HG03159 (cell line): Measurements from ENCODE around the gene TTPAL.
"Not testable (repeated sequence)": the region's sequence is repeated elsewhere in the genome, so short reads cannot be mapped to it uniquely, and the experiment has no call there.

ENCODE experiments used
- ATAC-seq: cut with Tn5 transposase; IDR thresholded peaks from one replicate; pipeline ENCODE4 v1.9.1; 2021; ENCODE audit warnings: mild to moderate bottlenecking, moderate library complexity; ENCODE audit not compliant: unreplicated experiment

The TTPAL gene

DNA sequence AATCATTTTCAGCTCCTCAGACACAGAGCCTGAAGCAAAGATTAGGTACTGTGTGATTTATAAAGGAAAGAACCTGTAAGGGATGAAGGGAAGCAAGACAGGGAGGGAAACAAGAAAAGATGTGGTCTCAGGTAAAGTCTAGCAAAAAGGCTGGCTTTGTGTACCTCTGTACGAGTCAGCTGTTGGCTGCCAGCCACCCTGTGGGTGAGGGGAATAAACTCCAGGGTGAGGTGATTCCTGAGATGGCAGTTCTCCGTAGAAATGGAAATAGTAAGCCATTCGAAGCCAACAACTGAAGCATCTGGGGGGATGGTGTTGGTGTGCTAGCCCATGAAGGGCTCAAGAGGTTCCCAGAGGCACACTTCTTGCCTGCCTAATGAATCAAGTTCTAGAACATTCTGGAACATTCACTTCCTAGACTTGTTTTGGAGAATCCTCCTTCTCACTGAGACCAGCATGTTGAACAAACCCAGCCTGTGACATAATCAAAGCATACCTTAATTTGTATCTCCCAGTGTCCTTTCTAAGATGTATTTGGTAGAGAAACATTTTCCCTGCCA lies 10.6 kb upstream of the TTPAL start:
- ATAC-seq = no peak

DNA sequence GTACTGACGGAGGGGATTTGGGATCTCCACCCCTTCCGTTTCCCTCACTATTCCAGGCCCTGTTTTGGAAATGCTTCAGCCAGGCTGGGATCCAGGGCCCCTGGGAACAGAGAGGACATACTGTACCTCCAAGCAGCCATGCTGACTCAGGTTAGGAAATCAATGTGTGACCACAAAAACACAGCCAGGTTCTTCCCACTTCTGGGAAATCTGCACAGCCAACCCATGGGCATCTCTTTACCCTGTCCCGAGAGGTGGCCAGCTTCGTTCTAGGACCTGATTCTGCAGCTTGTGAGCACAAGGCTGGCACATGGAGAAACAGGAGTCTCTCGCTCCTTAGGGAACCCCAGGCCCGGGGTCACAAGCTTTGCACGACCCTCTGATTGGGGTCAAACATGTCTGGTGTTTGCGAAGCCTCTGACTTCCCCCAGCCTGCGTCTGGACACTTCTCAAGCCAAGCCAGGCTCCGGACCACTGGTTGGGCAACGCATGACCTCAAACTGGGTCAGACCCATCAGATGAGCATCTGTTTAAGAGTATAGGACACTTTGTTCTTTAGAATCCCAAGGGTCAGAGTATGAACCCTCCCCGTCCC lies 8.3 kb upstream of the TTPAL start:
- ATAC-seq = no peak

DNA sequence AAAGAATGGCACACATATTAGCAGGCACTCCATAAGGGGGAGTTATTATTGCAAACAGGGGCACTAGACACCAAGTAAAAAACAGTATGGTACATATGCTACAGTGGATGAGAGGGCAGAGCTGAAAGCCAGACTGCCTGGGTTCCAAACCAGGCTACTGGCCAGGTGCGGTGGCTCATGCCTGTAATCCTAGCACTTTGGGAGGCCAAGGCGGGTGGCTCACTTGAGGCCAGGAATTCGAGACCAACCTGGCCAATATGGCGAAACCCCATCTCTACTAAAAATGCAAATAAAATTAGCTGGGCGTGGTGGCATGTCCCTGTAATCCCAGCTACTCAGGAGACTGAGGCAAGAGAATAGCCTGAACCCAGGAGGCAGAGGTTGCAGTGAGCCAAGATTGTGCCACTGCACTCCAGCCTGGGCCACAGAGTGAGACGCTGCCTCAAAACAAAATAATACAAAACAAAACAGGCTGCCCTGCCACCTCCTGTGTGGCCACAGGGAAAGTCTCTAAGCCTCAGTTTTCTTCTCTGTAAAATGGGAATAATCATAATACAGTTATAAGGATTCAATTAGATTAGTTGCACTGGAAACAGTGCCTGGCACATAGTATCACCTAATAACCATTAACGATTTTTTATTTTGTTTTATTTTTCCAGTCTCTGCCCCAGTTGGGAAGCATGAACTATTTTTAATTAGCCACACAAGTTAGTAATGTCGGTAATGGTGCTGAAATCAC lies 7.5 kb upstream of the TTPAL start:
- ATAC-seq = no peak

DNA sequence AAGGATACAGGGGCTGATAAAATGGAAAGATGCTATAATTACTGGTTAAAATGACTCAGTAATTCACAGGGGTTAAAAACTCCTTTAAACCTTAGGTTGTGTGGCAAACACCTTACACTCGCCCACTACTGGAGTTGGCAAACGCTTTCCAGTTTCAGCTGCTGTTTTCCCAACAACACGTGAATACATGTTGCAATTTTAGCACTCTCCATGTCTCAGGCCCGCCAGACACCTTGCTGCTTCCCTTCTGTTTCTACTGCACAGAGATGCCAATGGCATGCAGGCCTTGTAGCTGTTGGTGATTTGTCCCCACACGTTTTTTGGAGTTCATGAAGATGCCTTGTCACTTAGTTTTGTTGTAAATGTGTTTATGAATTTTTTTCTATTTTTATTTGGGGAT lies 5.3 kb upstream of the TTPAL start:
- no peak for ATAC-seq

DNA sequence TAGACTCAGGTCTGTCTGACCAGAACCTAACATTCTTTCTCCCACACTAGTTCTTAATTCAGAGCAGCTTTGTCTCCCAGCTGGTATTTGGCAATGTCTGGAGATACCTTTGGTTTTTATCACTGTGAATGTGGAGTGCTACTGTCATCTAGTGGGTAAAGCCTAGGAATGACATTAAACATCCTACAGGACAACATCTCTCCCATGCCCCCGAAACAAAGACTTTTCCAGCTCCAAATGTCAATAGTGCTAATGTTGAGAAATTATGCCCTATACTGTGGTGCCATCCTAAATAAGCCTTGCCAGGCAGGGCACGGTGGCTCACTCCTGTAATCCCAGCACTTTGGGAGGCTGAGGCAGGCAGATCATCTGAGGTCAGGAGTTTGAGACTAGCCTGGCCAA lies 4.2 kb upstream of the TTPAL start:
- no peak for ATAC-seq

DNA sequence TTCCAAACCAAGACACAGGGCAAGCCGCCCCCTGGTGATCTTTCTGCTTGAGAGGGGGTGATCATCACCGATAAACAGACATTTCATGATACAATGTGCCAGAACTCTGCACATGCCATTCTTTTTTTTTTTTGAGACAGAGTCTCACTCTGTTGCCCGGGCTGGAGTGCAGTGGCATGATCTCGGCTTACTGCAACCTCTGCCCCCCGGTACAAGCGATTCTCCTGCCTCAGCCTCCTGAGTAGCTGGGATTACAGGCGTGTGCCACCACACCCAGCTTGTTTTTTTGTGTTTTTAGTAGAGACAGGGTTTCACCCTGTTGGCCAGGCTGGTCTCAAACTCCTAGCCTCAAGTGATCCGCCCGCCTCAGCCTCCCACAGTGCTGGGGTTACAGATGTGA lies 3.4 kb upstream of the TTPAL start:
- ATAC-seq = not testable (repeated sequence)

DNA sequence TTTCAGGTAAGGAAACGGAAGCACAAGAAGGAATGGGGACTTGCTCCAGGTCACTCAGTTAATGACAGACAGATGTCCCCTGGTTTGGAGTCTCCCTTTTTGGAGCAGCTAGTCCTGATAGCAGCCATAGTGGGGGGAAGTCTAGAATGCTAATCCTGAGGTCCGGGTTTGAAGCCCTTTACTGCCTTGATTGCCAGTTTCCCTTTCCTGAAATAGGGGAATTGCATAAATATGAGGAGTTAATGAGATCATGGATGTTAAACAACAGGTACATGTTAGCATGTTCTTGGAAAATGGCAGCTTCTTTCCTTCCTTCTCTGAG lies 341 bp upstream of the TTPAL start:
- ATAC-seq = no peak

DNA sequence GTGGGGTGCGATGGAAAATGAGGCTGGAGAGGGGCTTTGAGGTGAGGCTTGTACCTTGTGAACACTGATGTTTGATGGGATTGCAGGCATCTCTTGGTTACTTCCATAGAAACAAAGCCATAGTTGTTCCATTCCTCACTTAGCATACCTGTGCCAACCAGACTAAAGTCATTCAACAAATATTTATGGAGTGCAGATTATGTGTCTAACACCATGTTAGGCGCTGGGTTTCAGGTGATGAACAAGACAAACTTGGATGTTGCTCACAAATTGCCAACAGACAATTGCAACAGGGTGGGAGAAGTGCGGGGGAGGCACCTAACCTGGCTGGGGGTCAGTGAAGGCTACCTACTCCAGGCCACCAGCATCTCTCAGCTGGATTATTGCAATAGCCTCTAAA lies 1.5 kb downstream of the TTPAL start:
- ATAC-seq = no peak

DNA sequence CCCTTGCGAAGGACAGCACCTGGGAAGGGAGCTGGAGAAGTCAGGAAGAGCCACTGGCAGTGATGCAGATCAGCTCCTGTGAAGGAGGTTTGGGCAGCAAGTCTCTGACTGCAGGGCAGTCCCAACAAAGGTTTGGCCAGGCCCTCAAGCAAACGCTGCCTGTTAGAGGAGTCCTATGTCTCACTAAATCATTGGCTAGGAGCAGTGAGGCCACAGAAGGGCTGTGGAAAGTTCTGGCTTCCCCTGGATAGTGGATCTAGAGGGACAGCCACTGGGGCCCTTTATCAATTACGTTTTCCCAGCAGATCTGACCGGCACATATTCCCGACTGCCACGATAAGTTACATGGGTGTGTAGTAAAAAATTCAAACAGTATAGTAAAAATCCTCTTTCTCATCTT lies 2.5 kb downstream of the TTPAL start:
- no peak for ATAC-seq

DNA sequence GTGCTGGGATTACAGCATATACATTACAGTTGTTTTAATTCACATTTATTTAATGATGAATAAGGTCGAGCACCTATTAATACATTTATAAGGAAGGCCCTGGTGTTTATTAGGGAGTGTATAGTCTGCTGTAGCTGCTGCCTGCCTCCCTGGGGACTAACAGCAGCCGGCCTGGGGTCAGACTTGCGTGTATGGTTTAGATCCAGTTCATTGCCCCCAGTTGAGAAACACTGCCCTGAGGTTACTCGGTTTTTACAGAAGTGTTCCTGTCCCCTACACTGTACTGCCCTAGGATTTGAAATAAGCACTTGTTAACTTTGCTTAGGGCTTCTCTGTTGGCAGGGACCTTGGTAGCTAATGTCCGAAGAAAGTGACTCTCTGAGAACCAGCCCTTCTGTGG lies 4.0 kb downstream of the TTPAL start:
- ATAC-seq = no peak

DNA sequence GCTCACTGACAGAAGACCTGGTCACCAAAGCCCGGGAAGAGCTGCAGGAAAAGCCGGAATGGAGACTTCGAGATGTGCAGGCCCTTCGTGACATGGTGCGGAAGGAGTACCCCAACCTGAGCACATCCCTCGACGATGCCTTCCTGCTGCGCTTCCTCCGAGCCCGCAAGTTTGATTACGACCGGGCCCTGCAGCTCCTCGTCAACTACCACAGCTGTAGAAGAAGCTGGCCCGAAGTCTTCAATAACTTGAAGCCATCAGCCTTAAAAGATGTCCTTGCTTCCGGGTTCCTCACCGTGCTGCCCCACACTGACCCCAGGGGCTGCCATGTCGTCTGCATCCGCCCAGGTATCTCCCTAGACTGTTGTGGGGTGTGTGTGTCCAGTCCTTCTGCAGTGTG lies 4.4 kb downstream of the TTPAL start:
- no peak for ATAC-seq

DNA sequence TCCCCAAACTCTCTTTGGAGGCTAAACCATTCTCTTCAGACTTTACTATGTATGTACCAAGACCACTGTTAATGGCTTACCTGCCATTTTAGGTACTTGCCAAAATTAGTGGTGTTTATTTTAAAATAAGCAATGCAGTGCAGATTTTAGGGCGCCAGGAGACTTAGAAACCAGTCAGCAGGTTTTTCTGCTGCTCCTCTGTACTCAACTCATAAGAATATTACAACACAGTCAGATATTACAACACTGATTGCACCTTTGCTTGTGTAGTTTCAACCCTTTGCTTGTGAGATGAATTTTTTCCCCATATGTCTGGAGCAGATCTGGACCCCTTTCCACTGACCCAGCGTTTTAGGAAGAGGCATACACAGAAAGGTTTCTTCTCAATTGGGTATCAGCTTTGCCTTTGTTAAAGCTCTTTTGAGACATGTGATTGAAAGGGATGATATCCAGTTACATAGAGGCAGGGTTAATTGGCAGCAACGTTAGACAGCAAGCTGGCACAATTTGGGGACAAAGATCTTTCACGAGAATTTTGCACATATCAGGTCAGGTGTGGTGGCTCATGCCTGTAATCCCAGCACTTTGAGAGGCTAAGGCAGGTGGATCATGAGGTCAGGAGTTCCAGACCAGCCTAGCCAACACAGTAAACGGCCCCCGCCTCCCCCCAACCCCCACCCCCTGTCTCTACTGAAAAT lies 6.2 kb downstream of the TTPAL start:
- no peak for ATAC-seq

DNA sequence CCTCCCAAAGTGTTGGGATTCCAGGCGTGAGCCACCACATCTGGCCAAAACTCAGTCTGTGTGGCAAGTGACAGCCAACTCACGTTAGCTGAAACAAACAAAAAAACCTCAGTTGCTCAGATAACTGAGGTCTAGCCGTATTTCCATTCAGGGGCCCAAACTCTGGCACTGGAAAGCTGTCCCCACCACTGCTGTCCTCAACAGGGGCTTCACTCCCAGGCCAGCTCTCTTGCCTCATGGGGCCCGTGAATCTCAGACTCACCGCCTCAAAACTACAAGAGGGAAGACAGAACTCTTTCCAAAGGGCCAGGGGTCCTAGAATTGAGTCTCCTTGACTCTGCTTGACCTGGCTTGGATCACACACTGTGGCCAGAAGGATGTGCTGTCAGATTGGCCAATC lies 7.4 kb downstream of the TTPAL start:
- ATAC-seq = no peak

DNA sequence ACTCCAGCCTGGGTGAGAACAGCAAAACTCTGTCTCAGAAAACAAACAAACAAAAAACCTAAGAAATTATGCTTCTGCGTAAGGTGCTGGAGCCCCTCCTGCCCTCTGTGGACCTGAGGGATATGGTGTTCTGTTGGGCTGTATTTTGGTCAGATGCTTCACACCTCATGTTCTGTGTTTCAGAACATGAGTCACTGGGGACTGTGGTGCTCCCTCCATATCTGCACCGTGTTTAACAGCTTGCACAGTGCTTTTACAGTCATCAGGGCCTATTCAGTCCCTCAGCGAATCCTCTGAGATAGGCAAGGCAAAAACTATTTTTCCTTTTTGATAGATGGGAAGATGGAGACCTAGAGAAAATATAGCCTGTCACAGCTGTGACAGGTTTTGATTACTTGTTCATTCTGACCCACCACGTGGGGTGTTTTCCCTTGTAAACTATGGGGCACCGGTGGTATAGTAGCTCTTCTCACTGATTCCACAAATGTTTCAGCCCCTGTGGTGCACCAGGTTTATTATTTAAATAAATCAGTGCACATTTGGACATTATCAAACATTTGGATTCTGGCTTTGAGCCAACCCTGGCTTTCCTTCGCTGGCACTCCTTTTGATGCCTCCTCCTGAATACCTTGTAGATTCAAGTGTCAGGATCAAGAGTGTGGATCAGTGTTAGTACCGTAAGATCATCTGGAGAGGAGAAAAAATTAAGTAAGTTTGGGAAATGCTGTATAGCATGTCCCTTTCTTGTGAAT lies 9.6 kb downstream of the TTPAL start:
- ATAC-seq = no peak

DNA sequence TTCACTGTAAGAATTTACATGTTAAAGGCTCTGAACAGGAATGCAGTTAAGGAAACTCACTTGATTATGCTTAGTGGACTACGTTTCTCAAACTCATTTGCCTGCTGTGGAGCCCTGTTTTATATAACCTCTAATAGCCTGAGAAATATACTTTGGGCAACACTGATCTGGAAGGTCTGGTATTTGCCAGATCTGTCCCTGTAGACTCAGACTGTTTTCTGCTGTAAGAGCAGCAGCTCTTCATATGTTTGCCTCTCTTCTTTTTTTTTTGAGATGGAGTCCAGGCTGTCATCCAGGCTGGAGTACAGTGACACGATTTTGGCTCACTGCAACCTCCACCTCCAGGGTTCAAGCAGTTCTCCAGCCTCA lies 10.1 kb downstream of the TTPAL start:
- ATAC-seq = no peak

DNA sequence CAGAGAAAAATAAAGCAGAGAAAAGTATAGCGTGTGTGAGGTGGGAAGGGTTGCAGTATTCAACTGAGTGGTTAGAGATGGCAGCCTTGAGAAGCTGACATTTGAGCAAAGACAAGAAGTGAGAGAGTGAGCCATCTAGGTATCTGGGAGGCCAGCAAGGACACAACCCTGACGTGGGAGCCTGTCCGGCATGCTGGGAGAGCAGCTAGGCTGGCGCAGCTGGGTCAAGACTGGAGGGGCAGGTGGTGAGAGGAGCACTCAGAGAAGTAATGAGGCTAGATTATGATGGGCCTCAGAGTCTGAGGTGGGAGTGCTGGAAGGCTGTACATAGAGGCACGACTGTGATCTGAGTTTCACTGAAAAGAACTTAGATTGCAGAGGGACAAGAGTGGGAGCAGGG lies 12.9 kb downstream of the TTPAL start:
- ATAC-seq = no peak

DNA sequence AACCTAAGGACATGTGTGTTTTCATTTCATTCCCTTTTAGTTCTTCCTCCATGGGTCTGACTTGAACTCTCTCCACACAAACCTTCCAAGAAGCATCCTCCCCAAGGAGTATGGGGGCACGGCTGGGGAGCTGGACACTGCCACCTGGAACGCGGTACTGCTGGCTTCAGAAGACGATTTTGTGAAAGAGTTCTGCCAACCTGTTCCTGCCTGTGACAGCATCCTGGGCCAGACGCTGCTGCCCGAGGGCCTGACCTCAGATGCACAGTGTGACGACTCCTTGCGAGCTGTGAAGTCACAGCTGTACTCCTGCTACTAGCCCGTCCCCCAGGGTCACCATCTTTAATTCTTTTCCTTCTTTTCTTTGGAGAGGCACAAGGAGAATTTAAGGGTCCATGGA lies 13.5 kb downstream of the TTPAL start:
- ATAC-seq = no peak

DNA sequence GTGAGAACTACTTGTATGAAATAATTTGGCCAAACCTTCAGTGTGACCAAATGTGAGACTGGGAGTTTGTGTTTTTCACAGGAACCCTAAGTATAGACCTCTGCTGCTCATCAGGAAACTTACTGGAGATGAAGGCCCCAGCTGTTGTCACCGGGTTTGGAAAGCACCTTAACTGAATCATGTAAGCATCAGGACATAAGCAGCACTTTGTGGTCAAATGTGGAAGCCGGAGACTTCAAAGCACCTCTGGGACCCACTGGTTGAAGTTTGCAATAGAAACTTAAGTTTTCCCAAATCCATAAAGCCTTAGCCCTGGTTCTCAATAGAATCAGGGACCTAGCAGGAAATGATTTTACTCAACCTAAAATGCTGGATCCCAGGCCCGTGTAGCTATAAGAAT lies 14.3 kb downstream of the TTPAL start:
- ATAC-seq = no peak

DNA sequence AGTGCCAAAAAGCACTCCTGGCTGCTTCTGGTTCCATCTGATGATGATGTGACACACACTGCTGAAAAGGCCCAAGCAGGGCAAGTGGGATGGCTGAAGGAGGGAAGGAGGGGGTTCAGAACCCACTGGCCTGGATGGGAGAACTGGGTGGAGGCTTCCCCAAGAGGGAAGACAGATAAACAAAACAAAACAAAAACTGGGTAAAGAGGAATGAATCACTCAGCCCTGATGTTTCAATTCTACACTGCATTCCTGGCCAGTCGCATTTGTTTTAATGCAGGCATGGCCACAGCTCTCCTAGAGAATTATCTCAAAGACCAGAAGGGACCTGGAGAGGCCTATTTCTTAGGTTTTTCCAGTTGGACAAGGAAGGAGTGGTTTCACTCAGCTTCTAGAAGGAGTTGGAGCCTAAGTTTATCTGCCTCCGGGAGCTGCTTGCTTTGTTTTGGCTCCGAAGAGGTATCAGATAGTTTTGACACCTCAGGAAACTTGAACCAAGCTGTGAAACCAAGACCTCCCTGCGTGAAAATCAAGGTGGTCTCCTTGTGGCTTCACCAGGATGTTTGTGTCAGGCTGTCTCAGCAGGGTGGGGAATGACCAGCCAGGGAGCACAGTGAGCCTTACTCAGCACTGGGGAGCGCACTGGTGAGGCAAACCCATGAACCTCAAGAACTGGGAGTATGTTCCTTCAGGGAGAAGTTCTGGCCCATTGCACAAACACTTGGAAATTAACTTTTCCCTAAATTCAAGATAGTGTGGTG lies 16.1 kb downstream of the TTPAL start:
- no peak for ATAC-seq

DNA sequence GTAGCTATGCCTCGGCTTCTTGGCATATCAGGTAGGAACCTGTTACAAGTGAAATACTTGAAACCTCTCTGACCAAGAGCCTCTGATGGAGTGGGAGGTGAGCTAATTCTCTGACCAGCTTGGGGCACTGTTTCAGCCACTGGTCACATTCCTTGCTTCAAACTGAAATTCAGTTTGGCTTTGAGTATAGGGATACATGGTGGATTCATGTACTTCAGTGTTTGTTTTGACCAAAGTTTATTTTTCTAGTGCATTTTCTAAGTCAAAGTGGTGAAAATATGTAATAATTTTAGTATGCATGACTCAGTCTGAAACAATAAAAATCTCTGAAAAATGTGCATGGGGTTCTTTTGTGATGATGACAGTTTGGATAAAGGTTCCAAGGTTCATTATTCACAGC lies 18.6 kb downstream of the TTPAL start:
- no peak for ATAC-seq

DNA sequence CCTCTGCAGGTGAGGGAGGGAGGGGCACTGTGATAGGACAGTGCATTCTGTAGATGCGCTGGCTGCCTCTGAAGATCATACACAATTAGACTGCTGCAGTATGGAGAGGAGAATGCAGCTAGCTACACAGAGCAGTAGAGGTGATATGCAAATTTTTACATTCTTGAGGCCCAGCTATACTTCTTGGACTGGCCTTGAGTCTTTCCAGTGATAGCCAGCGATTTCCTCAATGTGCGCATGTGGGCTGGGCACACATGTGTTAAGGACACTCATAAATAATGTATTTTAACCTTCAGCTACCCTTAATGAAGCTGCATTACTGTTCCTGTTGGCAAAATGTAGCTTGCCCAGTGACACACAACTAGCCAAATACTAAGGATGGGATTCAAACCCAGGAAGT lies 19.0 kb downstream of the TTPAL start:
- no peak for ATAC-seq
